GM12891 (cell line): Measurements from ENCODE around the gene SMURF2.

ENCODE experiments used
- DNase-seq: peaks from one replicate; pipeline ENCODE4 v3.0.0; 2011; ENCODE audit warnings: low spot score; ENCODE audit not compliant: insufficient read length
- FAIRE-seq: peaks from 2 replicates; lab custom pipeline; 2011; peaks lifted over from hg19 to GRCh38; lab: Jason Lieb, UNC
- PAX5 ChIP-seq: IDR thresholded peaks from 2 replicates; pipeline ENCODE4 v1.6.1; 2011; ENCODE audit warnings: low read length, moderate library complexity, mild to moderate bottlenecking; ENCODE audit not compliant: insufficient read depth, severe bottlenecking
- POLR2A ChIP-seq: IDR thresholded peaks from 2 replicates; pipeline ENCODE4 v1.6.1; 2011; ENCODE audit warnings: low read depth, low read length, control low read depth
- POLR2AphosphoS5 ChIP-seq: IDR thresholded peaks from 2 replicates; pipeline ENCODE4 v1.6.1; 2011; ENCODE audit warnings: low read depth, low read length, control low read depth
- POU2F2 ChIP-seq: IDR thresholded peaks from 2 replicates; pipeline ENCODE4 v1.6.1; 2011; ENCODE audit warnings: low read depth, mild to moderate bottlenecking, control low read depth, low read length, moderate library complexity
- SPI1 ChIP-seq: IDR thresholded peaks from 2 replicates; pipeline ENCODE4 v1.6.1; 2011; ENCODE audit warnings: low read depth, low read length, control low read depth
- TAF1 ChIP-seq: IDR thresholded peaks from 2 replicates; pipeline ENCODE4 v1.6.1; 2011; ENCODE audit warnings: low read depth, low read length, control low read depth

SMURF2 gene

GRCh38 chr17:64648234-64648633 is 13.9 kb downstream of the SMURF2 start:
- DNase-seq (no peak), FAIRE-seq (no peak)
- TF ChIP-seq POLR2AphosphoS5 (no peak), PAX5 (no peak), POLR2A (no peak), SPI1 (no peak), POU2F2 (no peak), TAF1 (no peak)

DNA sequence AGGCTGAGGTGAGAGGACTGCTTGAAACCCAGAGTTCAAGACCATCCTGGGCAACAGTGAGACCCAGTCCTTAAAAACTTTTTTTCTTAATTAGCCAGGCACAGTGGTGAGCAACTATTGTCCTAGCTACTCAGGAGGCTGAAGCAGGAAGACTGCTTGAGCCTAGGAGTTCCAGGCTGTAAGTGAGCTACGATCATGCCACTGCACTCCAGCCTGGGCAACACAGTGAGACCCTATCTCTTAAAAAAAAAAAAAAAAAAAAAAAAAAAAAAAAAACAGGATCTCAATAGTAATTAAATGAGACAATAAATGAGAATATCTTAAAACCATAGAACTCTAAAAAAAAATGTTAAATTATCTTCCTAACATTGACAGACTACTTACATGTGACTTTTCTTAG is 14.3 kb downstream of the SMURF2 start:
- TF ChIP-seq POLR2A = no peak
- no peak for TF ChIP-seq PAX5
- TF ChIP-seq POLR2AphosphoS5 = no peak
- TF ChIP-seq POU2F2 = no peak
- TF ChIP-seq SPI1 = no peak
- no peak for TF ChIP-seq TAF1
- DNase-seq = no peak
- no peak for FAIRE-seq

- DNase-seq = no peak
- FAIRE-seq = no peak
Measured at GRCh38 chr17:64639516-64639915, 22.6 kb downstream of the SMURF2 start.

GRCh38 chr17:64638552-64639203 is 23.4 kb downstream of the SMURF2 start:
- FAIRE-seq (no peak), DNase-seq (no peak)
- no peak for TF ChIP-seq TAF1
- no peak for TF ChIP-seq POLR2A
- TF ChIP-seq POU2F2 = no peak
- TF ChIP-seq PAX5 = no peak
- no peak for TF ChIP-seq SPI1
- TF ChIP-seq POLR2AphosphoS5 = no peak

More at GRCh38 chr17:64639516-64639915, 22.6 kb downstream of the SMURF2 start:
- TF ChIP-seq SPI1 = no peak
- TF ChIP-seq POU2F2 = no peak
- no peak for TF ChIP-seq POLR2AphosphoS5
- TF ChIP-seq PAX5 = no peak
- TF ChIP-seq TAF1 = no peak
- TF ChIP-seq POLR2A = no peak

- FAIRE-seq (peak; percentile 91), DNase-seq (no peak)
- TF ChIP-seq TAF1 (no peak), POU2F2 (no peak), PAX5 (no peak), POLR2A (no peak), SPI1 (no peak; the same call in 1 of the 2 replicates), POLR2AphosphoS5 (no peak)
Measured at GRCh38 chr17:64635647-64636305, 26.3 kb downstream of the SMURF2 start.

DNA sequence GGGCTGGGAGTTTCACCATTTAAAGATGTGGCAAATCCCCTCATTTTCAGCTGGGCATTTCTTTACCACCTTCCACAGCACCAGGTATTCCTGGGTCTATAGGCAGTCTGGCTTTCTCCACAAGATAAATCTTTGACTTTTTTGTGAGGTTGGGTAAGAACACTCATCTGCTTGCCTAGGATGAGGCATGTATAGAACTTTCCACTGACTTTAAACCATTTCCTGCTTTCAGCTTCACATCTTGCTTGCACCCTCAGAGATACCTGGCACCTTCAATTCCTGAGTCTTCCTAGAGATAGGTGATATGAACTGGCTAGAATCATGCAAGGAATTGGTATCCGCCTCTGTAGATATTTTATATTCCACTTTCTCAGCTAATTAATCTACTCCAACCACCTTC is 27.9 kb downstream of the SMURF2 start:
- FAIRE-seq = no peak
- DNase-seq = no peak
- TF ChIP-seq POU2F2 (no peak), PAX5 (no peak), POLR2AphosphoS5 (no peak), TAF1 (no peak), SPI1 (no peak), POLR2A (no peak)

DNA sequence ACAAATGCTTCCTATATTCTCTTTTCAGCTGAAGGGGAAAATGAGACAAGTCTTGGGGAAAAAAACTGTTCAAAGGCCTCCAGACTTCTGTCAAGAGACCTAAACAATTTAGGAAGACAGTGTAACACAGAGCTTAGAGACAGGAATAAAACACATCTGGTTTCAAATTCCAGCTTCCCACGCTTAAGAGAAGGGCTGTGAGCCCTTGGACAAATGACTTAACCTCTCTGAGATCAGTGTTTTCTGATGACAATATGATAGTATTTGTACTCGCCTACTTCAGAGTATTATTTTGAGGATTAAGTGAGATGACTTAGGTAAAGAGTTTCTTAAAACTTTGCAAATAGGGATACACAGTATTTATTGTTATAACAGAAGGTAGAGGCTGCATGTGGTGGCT is 29.5 kb downstream of the SMURF2 start:
- DNase-seq (no peak), FAIRE-seq (no peak)
- TF ChIP-seq PAX5 = no peak
- no peak for TF ChIP-seq TAF1
- no peak for TF ChIP-seq SPI1
- TF ChIP-seq POLR2A = no peak
- no peak for TF ChIP-seq POLR2AphosphoS5
- no peak for TF ChIP-seq POU2F2

DNA sequence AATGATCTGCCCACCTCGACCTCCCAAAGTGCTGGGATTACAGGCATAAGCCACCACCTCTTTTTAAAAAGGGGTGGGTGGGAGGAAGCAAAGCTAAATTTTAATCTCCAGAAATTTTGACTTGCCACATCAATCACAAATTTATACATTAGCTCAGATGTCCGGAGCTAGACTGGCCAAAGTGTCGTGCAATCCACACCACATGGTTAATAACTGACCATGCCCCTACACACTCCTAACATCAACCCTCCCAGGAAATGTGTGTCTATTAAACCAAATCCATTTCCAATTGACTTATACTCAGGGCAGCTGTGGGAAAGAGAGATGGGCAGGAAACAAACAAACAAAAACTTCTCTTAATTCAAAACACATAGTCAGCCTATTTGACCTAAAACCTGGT is 29.9 kb downstream of the SMURF2 start:
- TF ChIP-seq POU2F2 (no peak), SPI1 (no peak), PAX5 (no peak), POLR2A (no peak), POLR2AphosphoS5 (no peak), TAF1 (no peak)
- FAIRE-seq (no peak), DNase-seq (no peak)
